Eye (tissue), 1 donor: Measurements from ENCODE around the gene METRN.

Experiments
- DNase-seq: peaks from one replicate; pipeline ENCODE4 v3.0.0-alpha.2; 2015

The METRN gene

GRCh38 chr16:711084-711483 is 3.8 kb upstream of the METRN start:
- no peak for DNase-seq

- peak; percentile 84 for DNase-seq
Observed at GRCh38 chr16:711548-712320, 3.2 kb upstream of the METRN start.

- DNase-seq: peak; percentile 63
Observed at GRCh38 chr16:712740-713250, 2.1 kb upstream of the METRN start.

GRCh38 chr16:714079-714478 is 839 bp upstream of the METRN start:
- DNase-seq: no peak

GRCh38 chr16:715477-716199 is 720 bp downstream of the METRN start:
- DNase-seq: no peak

GRCh38 chr16:716200-716568 is 1.3 kb downstream of the METRN start:
- DNase-seq: peak; percentile 92

GRCh38 chr16:716768-717325 is 1.9 kb downstream of the METRN start:
- DNase-seq: no peak

GRCh38 chr16:717450-718245 is 2.7 kb downstream of the METRN start:
- DNase-seq: peak; percentile 25

GRCh38 chr16:718389-718788 is 3.5 kb downstream of the METRN start:
- no peak for DNase-seq

GRCh38 chr16:718922-719321 is 4.0 kb downstream of the METRN start:
- DNase-seq: no peak

- no peak for DNase-seq
Observed at GRCh38 chr16:719815-720446, 5.0 kb downstream of the METRN start.

- DNase-seq: peak; percentile 94
Observed at GRCh38 chr16:720447-720989, 5.6 kb downstream of the METRN start.

- peak; percentile 90 for DNase-seq
Observed at GRCh38 chr16:720990-721764, 6.3 kb downstream of the METRN start, which contains the start of gene ANTKMT. ANTKMT (plus strand) TSS chr16:721146; CDS start chr16:721275, 129 bp downstream.

- DNase-seq: peak; percentile 4
Observed at GRCh38 chr16:721765-722540, 7.0 kb downstream of the METRN start.

GRCh38 chr16:722835-723633 is 8.1 kb downstream of the METRN start:
- peak; percentile 1 for DNase-seq

- no peak for DNase-seq
Observed at GRCh38 chr16:723695-724094, 8.8 kb downstream of the METRN start.

- peak; percentile 1 for DNase-seq
Observed at GRCh38 chr16:724188-725040, 9.5 kb downstream of the METRN start.

GRCh38 chr16:725041-725376 is 10.1 kb downstream of the METRN start:
- DNase-seq: no peak
